Liver (tissue), 9 donors: ENCODE data around the gene KIAA0753. TPM values are rescaled to one million over a fixed set of nuclear protein-coding genes. Genes with fewer than 3 reads are reported as not detected.
A peak's percentile ranks its signal among the peaks of the same experiment; 100 is the strongest.
"Not testable (repeated sequence)": the region's sequence is repeated elsewhere in the genome, so short reads cannot be mapped to it uniquely, and the experiment has no call there.

Source experiments
- DNase-seq: peaks from one replicate; pipeline ENCODE4 v3.0.0-alpha.2; 2017; ENCODE audit warnings: low spot score
- H3K27ac ChIP-seq, 2 donors: one replicate each; pipeline ENCODE4 v1.7.0; 2013; ENCODE audit warnings: inconsistent platforms in 2 of 2, low read length in 2 of 2, control low read depth in 1 of 2, low read depth in 1 of 2, mild to moderate bottlenecking in 1 of 2
- H3K27me3 ChIP-seq, 4 donors: one replicate each; pipeline versions ENCODE4 v1.6.1 to v1.7.0; 2013; ENCODE audit warnings: low read length in 3 of 4, inconsistent platforms in 1 of 4, mild to moderate bottlenecking in 1 of 4, moderate library complexity in 1 of 4; ENCODE audit not compliant: control insufficient read depth in 4 of 4, insufficient read depth in 4 of 4
- H3K36me3 ChIP-seq, 4 donors: one replicate each; pipeline versions ENCODE4 v1.6.1 to v1.7.0; 2013; ENCODE audit warnings: low read length in 3 of 4, mild to moderate bottlenecking in 3 of 4, low read depth in 1 of 4, moderate library complexity in 1 of 4; ENCODE audit not compliant: control insufficient read depth in 4 of 4, insufficient read depth in 3 of 4
- H3K4me1 ChIP-seq, 4 donors: one replicate each; pipeline versions ENCODE4 v1.6.1 to v1.7.0; 2013; ENCODE audit warnings: low read length in 3 of 4, mild to moderate bottlenecking in 3 of 4, moderate library complexity in 1 of 4; ENCODE audit not compliant: control insufficient read depth in 4 of 4, insufficient read depth in 4 of 4
- H3K4me3 ChIP-seq, 3 donors: one replicate each; pipeline versions ENCODE4 v1.6.1 to v1.7.0; 2013; ENCODE audit warnings: low read length in 3 of 3, control low read depth in 1 of 3, low read depth in 1 of 3, mild to moderate bottlenecking in 1 of 3
- H3K9ac ChIP-seq, 2 donors: one replicate each; pipeline ENCODE4 v1.7.0; 2013; ENCODE audit warnings: low read length in 2 of 2, mild to moderate bottlenecking in 2 of 2, moderate library complexity in 2 of 2, control low read depth in 1 of 2, low read depth in 1 of 2
- H3K9me3 ChIP-seq, 4 donors: one replicate each; pipeline versions ENCODE4 v1.6.1 to v1.7.0; 2013; ENCODE audit warnings: low read length in 3 of 4; ENCODE audit not compliant: control insufficient read depth in 4 of 4
- ATF3 ChIP-seq: IDR thresholded peaks from 2 replicates; pipeline ENCODE4 v1.6.1; 2016; ENCODE audit warnings: antibody characterized with exemption
- CTCF ChIP-seq: fragments of 150-350 bp; IDR thresholded peaks from 2 replicates; pipeline ENCODE4 v1.5.1; 2017; ENCODE audit warnings: improper control_type of control experiment, low read depth, low read length; ENCODE audit not compliant: missing input control
- EGR1 ChIP-seq, 2 donors: IDR thresholded peaks; 2 replicates each; pipeline ENCODE4 v1.6.1; 2016 to 2018; ENCODE audit warnings: antibody characterized with exemption in 2 of 2, low read depth in 2 of 2
- FOXA1 ChIP-seq: IDR thresholded peaks from 2 replicates; pipeline ENCODE4 v1.6.1; 2016; ENCODE audit warnings: antibody characterized with exemption
- FOXA2 ChIP-seq: IDR thresholded peaks from 2 replicates; pipeline ENCODE4 v1.6.1; 2016; ENCODE audit warnings: antibody characterized with exemption
- GABPA ChIP-seq, 2 donors: IDR thresholded peaks in 1 of 2; conservative IDR thresholded peaks in 1 of 2; 2 replicates each; pipeline ENCODE4 v1.6.1; 2016; ENCODE audit warnings: antibody characterized with exemption in 2 of 2, mild to moderate bottlenecking in 1 of 2, moderate library complexity in 1 of 2
- HNF4A ChIP-seq, 2 donors: conservative IDR thresholded peaks; 2 replicates each; pipeline ENCODE4 v1.6.1; 2016; ENCODE audit warnings: antibody characterized with exemption in 2 of 2, mild to moderate bottlenecking in 2 of 2
- HNF4G ChIP-seq: IDR thresholded peaks from 2 replicates; pipeline ENCODE4 v1.6.1; 2016; ENCODE audit warnings: antibody characterized with exemption
- JUND ChIP-seq, 2 donors: IDR thresholded peaks; 2 replicates each; pipeline ENCODE4 v1.6.1; 2016; ENCODE audit warnings: antibody characterized with exemption in 2 of 2
- MAX ChIP-seq: IDR thresholded peaks from 2 replicates; pipeline ENCODE4 v1.6.1; 2016; ENCODE audit warnings: antibody characterized with exemption
- NR2F2 ChIP-seq: IDR thresholded peaks from 2 replicates; pipeline ENCODE4 v1.6.1; 2016; ENCODE audit warnings: antibody characterized with exemption
- RAD21 ChIP-seq, 2 donors: IDR thresholded peaks; 2 replicates each; pipeline ENCODE4 v1.6.1; 2016; ENCODE audit warnings: antibody characterized with exemption in 2 of 2, mild to moderate bottlenecking in 2 of 2
- REST ChIP-seq: IDR thresholded peaks from 2 replicates; pipeline ENCODE4 v1.6.1; 2016; ENCODE audit warnings: antibody characterized with exemption, mild to moderate bottlenecking
- RXRA ChIP-seq, 2 donors: IDR thresholded peaks; 2 replicates each; pipeline ENCODE4 v1.6.1; 2017 to 2018; ENCODE audit warnings: antibody characterized with exemption in 2 of 2, mild to moderate bottlenecking in 1 of 2
- SP1 ChIP-seq: IDR thresholded peaks from 2 replicates; pipeline ENCODE4 v1.6.1; 2018; ENCODE audit warnings: antibody characterized with exemption, mild to moderate bottlenecking
- TAF1 ChIP-seq: conservative IDR thresholded peaks from 2 replicates; pipeline ENCODE4 v1.6.1; 2016; ENCODE audit warnings: antibody characterized with exemption, mild to moderate bottlenecking
- YY1 ChIP-seq: IDR thresholded peaks from 2 replicates; pipeline ENCODE4 v1.6.1; 2016; ENCODE audit warnings: antibody characterized with exemption, mild to moderate bottlenecking
- ZBTB33 ChIP-seq: IDR thresholded peaks from 2 replicates; pipeline ENCODE4 v1.6.1; 2016; ENCODE audit warnings: antibody characterized with exemption
- WGBS: extraction: QIAGEN DNeasy Blood & Tissue Kit; methylation state at CpG from one replicate; pipeline ENCODE4 v1.1.7; 2013; 5-methylcytosine and 5-hydroxymethylcytosine counted together
- polyA plus RNA-seq, 2 donors: library from polyadenylated mRNA; stranded (reverse) in 1 of 2; unstranded in 1 of 2; fragments of 200-250 nt in 1 of 2; fragments of >200 nt in 1 of 2; fragmentation: Nextera tagmentation in 1 of 2; extraction: Ambion mirVana in 1 of 2; gene quantifications; one replicate each; pipeline versions ENCODE4 v1.2.1 to v1.2.3, GENCODE V29; 2013 to 2015
- total RNA-seq, 2 donors: library from RNA; depleted of rRNA; stranded (reverse); fragments of >200 nt; gene quantifications; one replicate each; pipeline ENCODE4 v1.2.3, GENCODE V29; 2014
- donor health status: healthy.
- donor health status: healthy.
- donor health status: healthy.
- donor health status: healthy.
- donor health status: healthy.

KIAA0753 gene
- total and polyA plus RNA-seq, 4 donors = 2.0 to 5.9 (median 3.0) TPM

GRCh38 chr17:6655732-6656361 lies 15.3 kb upstream of the KIAA0753 start:
- H3K4me1 ChIP-seq = peaks cover 2 to 28% (median 21%) of the 10 kb centered on the region in 4 donors
- H3K9me3 ChIP-seq, H3K36me3 ChIP-seq, H3K4me3 ChIP-seq, H3K9ac ChIP-seq, H3K27me3 ChIP-seq, H3K27ac ChIP-seq, DNase-seq: not testable (repeated sequence)
- 6% methylated on average over 38 of the region's 41 CpGs for WGBS

- Histone ChIP-seq H3K9me3 (no peaks in the 10 kb centered on the region), H3K9ac (no peak overlapping the region), H3K27ac (no peak overlapping the region), H3K4me3 (peak overlapping the region in 1 of 3 donors; percentile 2), H3K4me1 (peaks cover 2 to 34% (median 28%) of the 10 kb centered on the region in 4 donors), H3K27me3 (no peaks in the 10 kb centered on the region), H3K36me3 (no peaks in the 10 kb centered on the region)
- 38% methylated on average over 46 of the region's 46 CpGs for WGBS
- TF ChIP-seq GABPA (IDR thresholded peaks at IDR 0.05 in 1 of 2, conservative IDR thresholded peaks at IDR 0.05 in 1 of 2) = no peak
- TF ChIP-seq RXRA (IDR thresholded peaks at IDR 0.05) = no peak
- DNase-seq = no peak
Observed at GRCh38 chr17:6654841-6655731, 14.6 kb upstream of the KIAA0753 start.

- H3K27ac ChIP-seq = peak overlapping the region; percentile 89 to 92
- H3K27me3 ChIP-seq = no peaks in the 10 kb centered on the region
- TF ChIP-seq TAF1 = no peak
- TF ChIP-seq HNF4A (conservative IDR thresholded peaks at IDR 0.05) = peak in 1 of 2 donors; percentile 13
- no peak for TF ChIP-seq NR2F2
- TF ChIP-seq FOXA2 = no peak
- TF ChIP-seq CTCF = no peak
- no peak for TF ChIP-seq SP1
- no peak for TF ChIP-seq EGR1 (IDR thresholded peaks at IDR 0.05; ENCODE audit: low read depth in 2 of 2)
- no peak for TF ChIP-seq FOXA1
- no peak for TF ChIP-seq YY1
- TF ChIP-seq HNF4G = no peak
- no peak for TF ChIP-seq GABPA (IDR thresholded peaks at IDR 0.05 in 1 of 2, conservative IDR thresholded peaks at IDR 0.05 in 1 of 2)
- TF ChIP-seq RAD21 (IDR thresholded peaks at IDR 0.05) = no peak
- peak; percentile 24 for TF ChIP-seq MAX
- no peak for TF ChIP-seq ZBTB33
- TF ChIP-seq ATF3 = no peak
- no peak for TF ChIP-seq REST
- TF ChIP-seq JUND (IDR thresholded peaks at IDR 0.05) = no peak
- TF ChIP-seq RXRA (IDR thresholded peaks at IDR 0.05) = no peak
- no peak overlapping the region for H3K9ac ChIP-seq
- H3K4me3 ChIP-seq = peak overlapping the region; percentile 61 to 99 (median 87)
- H3K36me3 ChIP-seq = peaks cover 0 to 5% (median 3%) of the 10 kb centered on the region in 4 donors
- no peak for DNase-seq
- 6% methylated on average over 47 of the region's 47 CpGs for WGBS
- no peaks in the 10 kb centered on the region for H3K9me3 ChIP-seq
- peaks cover 3 to 46% (median 38%) of the 10 kb centered on the region in 4 donors for H3K4me1 ChIP-seq
Observed at GRCh38 chr17:6651919-6652452, 11.5 kb upstream of the KIAA0753 start.
